Measurements from ENCODE around the gene RBM45.
A peak's percentile ranks its signal among the peaks of the same experiment; 100 is the strongest.

The RBM45 gene, protein sequence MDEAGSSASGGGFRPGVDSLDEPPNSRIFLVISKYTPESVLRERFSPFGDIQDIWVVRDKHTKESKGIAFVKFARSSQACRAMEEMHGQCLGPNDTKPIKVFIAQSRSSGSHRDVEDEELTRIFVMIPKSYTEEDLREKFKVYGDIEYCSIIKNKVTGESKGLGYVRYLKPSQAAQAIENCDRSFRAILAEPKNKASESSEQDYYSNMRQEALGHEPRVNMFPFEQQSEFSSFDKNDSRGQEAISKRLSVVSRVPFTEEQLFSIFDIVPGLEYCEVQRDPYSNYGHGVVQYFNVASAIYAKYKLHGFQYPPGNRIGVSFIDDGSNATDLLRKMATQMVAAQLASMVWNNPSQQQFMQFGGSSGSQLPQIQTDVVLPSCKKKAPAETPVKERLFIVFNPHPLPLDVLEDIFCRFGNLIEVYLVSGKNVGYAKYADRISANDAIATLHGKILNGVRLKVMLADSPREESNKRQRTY

GRCh38 chr2:178112202-178113152 is at the start of gene RBM45:
Gene RBM45 (plus strand): TSS chr2:178112437. CDS start chr2:178112547, 110 bp downstream.
- peak; percentile 99 for TF ChIP-seq CTCF (IDR thresholded peaks at IDR 0.05; ENCODE audit: low read depth, low read length, missing control alignments)
- peak; percentile 75 for DNase-seq (ENCODE audit: extremely low read depth, low read depth)
- H3K4me3 ChIP-seq (replicated peaks; ENCODE audit: low read depth, low read length) = peak within 1 kb of the TSS; percentile 96

- no peak for DNase-seq (ENCODE audit: extremely low read depth, low read depth)
- TF ChIP-seq CTCF (IDR thresholded peaks at IDR 0.05; ENCODE audit: low read depth, low read length, missing control alignments) = no peak
- no peak overlapping the region for H3K4me3 ChIP-seq (replicated peaks; ENCODE audit: low read depth, low read length)
Observed at GRCh38 chr2:178066324-178066723, 45.9 kb upstream of the RBM45 start.

GRCh38 chr2:178066890-178067669 is 45.2 kb upstream of the RBM45 start:
- DNase-seq (ENCODE audit: extremely low read depth, low read depth) = no peak
- H3K4me3 ChIP-seq (replicated peaks; ENCODE audit: low read depth, low read length) = no peak overlapping the region
- TF ChIP-seq CTCF (IDR thresholded peaks at IDR 0.05; ENCODE audit: low read depth, low read length, missing control alignments) = no peak

DNA sequence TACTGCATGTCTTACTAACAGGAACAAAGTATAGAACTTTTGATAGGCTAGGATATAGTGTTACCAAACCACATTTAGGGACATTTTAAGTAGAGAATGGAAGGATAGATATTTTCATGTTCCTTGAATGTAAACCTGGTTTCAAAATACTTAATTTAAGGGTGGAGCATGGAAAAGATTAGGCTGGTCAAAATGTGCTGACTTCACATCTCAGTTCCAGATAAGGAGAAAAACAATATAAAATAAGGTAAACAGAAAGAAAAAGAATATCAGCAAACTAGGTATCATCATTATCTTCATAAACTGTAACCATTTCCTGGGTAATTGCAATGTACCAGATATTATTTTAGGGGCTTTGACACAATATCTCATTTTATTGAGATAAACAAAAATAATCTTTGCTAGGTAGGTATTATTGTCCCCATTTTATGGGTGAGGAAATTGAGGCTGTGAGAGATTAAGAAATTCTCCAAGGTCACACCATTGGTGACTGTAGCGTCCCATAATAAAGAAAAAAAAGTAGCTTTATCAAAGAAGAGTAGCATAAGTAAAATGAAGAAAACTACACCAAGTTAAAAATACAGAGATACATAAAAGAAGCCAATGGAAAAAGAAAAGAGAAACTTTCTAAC is 43.3 kb upstream of the RBM45 start:
- DNase-seq (ENCODE audit: extremely low read depth, low read depth) = no peak
- TF ChIP-seq CTCF (IDR thresholded peaks at IDR 0.05; ENCODE audit: low read depth, low read length, missing control alignments) = no peak
- no peak overlapping the region for H3K4me3 ChIP-seq (replicated peaks; ENCODE audit: low read depth, low read length)

DNA sequence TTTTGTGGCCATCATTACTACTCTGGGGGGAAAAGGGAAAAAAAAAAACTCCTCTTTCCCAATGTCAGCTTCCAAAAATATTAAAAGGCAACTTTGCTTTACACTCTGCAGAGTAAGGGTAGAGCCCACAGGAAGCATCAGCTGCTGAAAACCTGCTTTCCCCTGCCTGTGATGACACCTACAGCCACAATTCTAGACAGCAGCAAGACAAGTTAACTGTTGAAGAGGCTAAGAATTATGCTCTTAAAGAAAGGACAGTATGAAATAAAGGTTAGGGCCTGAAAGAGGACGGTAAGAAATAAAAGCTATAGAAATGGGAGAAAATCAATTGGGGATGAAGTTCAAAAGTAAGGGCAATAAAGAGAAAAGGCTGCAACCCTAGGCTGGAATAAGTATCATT is 42.7 kb upstream of the RBM45 start:
- DNase-seq (ENCODE audit: extremely low read depth, low read depth) = no peak
- TF ChIP-seq CTCF (IDR thresholded peaks at IDR 0.05; ENCODE audit: low read depth, low read length, missing control alignments) = no peak
- no peak overlapping the region for H3K4me3 ChIP-seq (replicated peaks; ENCODE audit: low read depth, low read length)

GRCh38 chr2:178070824-178071223 is 41.4 kb upstream of the RBM45 start:
- DNase-seq (ENCODE audit: extremely low read depth, low read depth) = no peak
- no peak for TF ChIP-seq CTCF (IDR thresholded peaks at IDR 0.05; ENCODE audit: low read depth, low read length, missing control alignments)
- no peak overlapping the region for H3K4me3 ChIP-seq (replicated peaks; ENCODE audit: low read depth, low read length)
